Testis (tissue), 3 donors: ENCODE results near the gene E2F3. TPM values are rescaled to one million over a fixed set of nuclear protein-coding genes. Genes with fewer than 3 reads are reported as not detected.

Experiments used
- DNase-seq: peaks from one replicate; pipeline ENCODE4 v3.0.0-alpha.2; 2019
- H3K27ac ChIP-seq, 2 donors: fragments of 200-600 bp; sonication (generic); one replicate each; pipeline ENCODE4 v1.5.1; 2019
- H3K27me3 ChIP-seq: fragments of 200-600 bp; sonication (generic); one replicate; pipeline ENCODE4 v1.5.1; 2019
- H3K36me3 ChIP-seq: fragments of 200-600 bp; sonication (generic); one replicate; pipeline ENCODE4 v1.5.1; 2017; ENCODE audit warnings: low read depth; ENCODE audit errors: missing control alignments
- H3K4me1 ChIP-seq: fragments of 200-600 bp; sonication (generic); one replicate; pipeline ENCODE4 v1.5.1; 2019
- H3K4me3 ChIP-seq, 2 donors: fragments of 200-600 bp; sonication (generic); one replicate each; pipeline ENCODE4 v1.5.1; 2017 to 2019
- H3K9me3 ChIP-seq: fragments of 200-600 bp; sonication (generic); one replicate; pipeline ENCODE4 v1.5.1; 2017
- POLR2A ChIP-seq: fragments of 450-650 bp; IDR thresholded peaks from one replicate; pipeline ENCODE4 v1.6.1; 2017; ENCODE audit warnings: antibody characterized with exemption, mild to moderate bottlenecking, moderate library complexity
- WGBS, 2 donors: methylation state at CpG; one replicate each; pipeline ENCODE4 v1.1.5; 2018; 5-methylcytosine and 5-hydroxymethylcytosine counted together
- intact Hi-C: fragments of 100-400 bp; cut with DNase I; formaldehyde crosslinking; loops from one replicate; pipeline ENCODE4 v1.15.1; 2023; ENCODE audit warnings: low total_unique reads
- polyA plus RNA-seq: library from polyadenylated mRNA; stranded (reverse); fragments of 350-450 nt; fragmentation: Illumina TruSeq; extraction: RNeasy Lipid Tissue Mini Kit (QIAGEN cat#74804); gene quantifications from one replicate; pipeline ENCODE4 v1.2.3, GENCODE V29; 2014; ENCODE audit warnings: low read depth, low replicate concordance; ENCODE audit not compliant: insufficient read depth
- total RNA-seq, 2 donors: library from RNA; depleted of rRNA; stranded (reverse); fragments of >200 nt; gene quantifications; one replicate each; pipeline ENCODE4 v1.2.3, GENCODE V29; 2016
- TF ChIP-seq, protein P1 (sequence below), 3 experiments: fragments of 450-650 bp in 2 of 3; fragments of 200-600 bp in 1 of 3; sonication (generic) in 1 of 3; IDR thresholded peaks; one replicate each; pipeline ENCODE4 v1.5.1; 2016 to 2019; ENCODE audit warnings: antibody characterized with exemption in 3 of 3, mild to moderate bottlenecking in 2 of 3, moderate library complexity in 1 of 3

Gene E2F3
- total and polyA plus RNA-seq, 3 donors from 2014 or later: 7.4 to 8.7 (median 8.0) TPM

DNA sequence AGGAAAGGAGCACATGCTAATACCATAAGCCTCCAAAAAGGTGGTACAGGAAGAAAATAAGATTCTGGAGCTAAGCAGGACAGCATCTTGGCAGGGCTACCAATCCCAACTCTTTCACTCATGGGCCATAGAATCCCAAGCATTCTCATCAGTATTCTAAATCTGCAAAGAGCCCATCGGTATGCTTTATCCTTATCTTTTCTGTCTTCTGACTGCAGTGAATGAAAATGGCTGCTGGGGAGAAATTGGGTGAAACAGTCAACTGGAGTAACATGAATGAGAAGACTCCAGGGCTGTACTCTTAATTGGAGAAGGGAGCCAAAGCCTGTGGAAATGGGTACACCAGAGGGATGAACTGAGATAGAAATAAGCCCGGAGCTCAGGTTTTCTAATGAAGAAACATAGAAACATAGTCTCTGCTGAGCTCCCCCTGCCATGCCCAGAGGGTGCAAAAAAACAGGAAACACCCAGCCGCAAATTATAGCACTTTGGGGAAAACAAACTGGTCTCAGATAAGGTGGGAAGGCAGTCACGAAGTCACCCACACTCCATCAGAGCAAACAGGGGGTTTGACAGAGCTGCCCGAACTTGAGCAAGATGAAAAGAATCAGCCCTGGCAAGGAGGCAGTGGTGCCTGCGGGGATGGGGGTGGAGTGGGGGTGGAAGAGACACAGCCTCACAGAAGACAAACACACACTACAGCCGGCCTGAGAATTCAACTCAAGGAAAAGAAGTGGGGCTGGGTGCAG lies 35.4 kb upstream of the E2F3 start:
- WGBS, 2 donors: 57 to 60% methylated on average over 7 of the region's 7 CpGs
- no peaks in the 10 kb centered on the region for H3K36me3 ChIP-seq
- H3K9me3 ChIP-seq: no peaks in the 10 kb centered on the region
- no peak for DNase-seq
- no peaks in the 10 kb centered on the region for H3K4me1 ChIP-seq
- TF ChIP-seq, protein P1, sequence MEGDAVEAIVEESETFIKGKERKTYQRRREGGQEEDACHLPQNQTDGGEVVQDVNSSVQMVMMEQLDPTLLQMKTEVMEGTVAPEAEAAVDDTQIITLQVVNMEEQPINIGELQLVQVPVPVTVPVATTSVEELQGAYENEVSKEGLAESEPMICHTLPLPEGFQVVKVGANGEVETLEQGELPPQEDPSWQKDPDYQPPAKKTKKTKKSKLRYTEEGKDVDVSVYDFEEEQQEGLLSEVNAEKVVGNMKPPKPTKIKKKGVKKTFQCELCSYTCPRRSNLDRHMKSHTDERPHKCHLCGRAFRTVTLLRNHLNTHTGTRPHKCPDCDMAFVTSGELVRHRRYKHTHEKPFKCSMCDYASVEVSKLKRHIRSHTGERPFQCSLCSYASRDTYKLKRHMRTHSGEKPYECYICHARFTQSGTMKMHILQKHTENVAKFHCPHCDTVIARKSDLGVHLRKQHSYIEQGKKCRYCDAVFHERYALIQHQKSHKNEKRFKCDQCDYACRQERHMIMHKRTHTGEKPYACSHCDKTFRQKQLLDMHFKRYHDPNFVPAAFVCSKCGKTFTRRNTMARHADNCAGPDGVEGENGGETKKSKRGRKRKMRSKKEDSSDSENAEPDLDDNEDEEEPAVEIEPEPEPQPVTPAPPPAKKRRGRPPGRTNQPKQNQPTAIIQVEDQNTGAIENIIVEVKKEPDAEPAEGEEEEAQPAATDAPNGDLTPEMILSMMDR (IDR thresholded peaks at IDR 0.05): no peak
- no peak for TF ChIP-seq POLR2A
- H3K4me3 ChIP-seq: no peak overlapping the region
- intact Hi-C loops: no loop called here
- no peak overlapping the region for H3K27ac ChIP-seq
- no peaks in the 10 kb centered on the region for H3K27me3 ChIP-seq

DNA sequence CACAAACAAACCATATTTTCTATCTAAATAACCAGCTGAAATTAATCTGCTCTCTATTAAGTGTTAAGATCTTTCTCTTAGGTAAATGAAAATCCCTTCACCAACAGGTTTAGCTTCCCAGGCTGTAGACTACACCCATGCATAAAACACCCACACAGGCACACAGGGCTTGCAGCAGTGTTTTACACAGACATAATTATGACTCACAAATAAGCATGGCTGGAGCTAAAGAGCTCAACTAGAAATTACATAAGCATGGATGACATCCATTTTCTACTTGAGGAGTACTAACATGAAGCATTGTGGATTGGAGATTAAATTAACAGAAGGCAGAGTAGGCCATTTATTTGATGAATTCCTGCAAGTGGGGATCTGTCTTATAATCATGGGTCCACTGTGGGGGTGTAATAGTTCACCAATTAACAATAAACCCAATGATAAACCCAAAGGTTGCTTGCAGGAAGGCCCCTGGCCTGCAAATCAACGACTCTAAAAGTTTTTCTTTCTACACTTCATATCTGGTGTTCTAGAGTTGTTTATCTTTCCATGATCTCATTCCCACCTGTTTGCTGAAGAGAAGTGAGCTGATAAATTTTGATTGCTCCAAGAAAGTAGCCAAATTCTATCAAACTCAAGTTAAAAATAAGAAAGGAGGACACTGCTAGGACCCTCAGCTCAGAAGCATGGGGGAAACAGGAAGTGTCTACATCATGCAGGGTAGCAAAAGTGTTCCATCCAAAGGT lies 33.8 kb upstream of the E2F3 start:
- Histone ChIP-seq H3K4me1 (no peaks in the 10 kb centered on the region), H3K4me3 (no peak overlapping the region), H3K27ac (no peak overlapping the region), H3K9me3 (no peaks in the 10 kb centered on the region), H3K27me3 (no peaks in the 10 kb centered on the region), H3K36me3 (no peaks in the 10 kb centered on the region)
- TF ChIP-seq, protein P1 (IDR thresholded peaks at IDR 0.05): no peak
- no peak for TF ChIP-seq POLR2A
- intact Hi-C loops: no loop called here
- DNase-seq: no peak
- WGBS, 2 donors: 69 to 81% methylated on average over 1 of the region's 1 CpG

- WGBS, 2 donors: 91 to 96% methylated on average over 2 of the region's 2 CpGs
- no peak for TF ChIP-seq POLR2A
- TF ChIP-seq, protein P1 (IDR thresholded peaks at IDR 0.05): no peak
- Histone ChIP-seq H3K36me3 (no peaks in the 10 kb centered on the region), H3K4me3 (no peak overlapping the region), H3K27me3 (no peaks in the 10 kb centered on the region), H3K9me3 (no peaks in the 10 kb centered on the region), H3K27ac (no peak overlapping the region), H3K4me1 (no peaks in the 10 kb centered on the region)
- no peak for DNase-seq
- intact Hi-C loops: no loop called here
Measured at GRCh38 chr6:20370393-20370792, 31.3 kb upstream of the E2F3 start.

DNA sequence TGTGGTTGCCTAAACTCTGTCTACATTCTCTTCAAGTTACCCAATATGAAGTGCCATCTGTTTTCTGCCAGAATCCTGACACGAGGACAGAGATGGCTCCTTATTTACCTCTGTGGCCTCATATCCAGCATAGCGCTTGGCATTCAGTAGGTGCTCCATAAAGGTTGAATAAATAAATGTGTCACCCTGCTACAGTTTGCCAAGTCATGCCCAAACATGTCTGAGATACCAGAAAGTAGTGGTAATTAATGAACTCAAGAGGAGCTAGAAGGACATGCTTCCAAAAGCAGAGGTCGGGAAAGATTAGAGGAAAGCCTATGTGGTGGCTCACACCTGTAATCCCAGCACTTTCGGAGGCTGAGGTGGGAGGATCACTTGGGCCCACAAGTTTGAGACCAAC lies 30.9 kb upstream of the E2F3 start:
- no peaks in the 10 kb centered on the region for H3K27me3 ChIP-seq
- TF ChIP-seq, protein P1 (IDR thresholded peaks at IDR 0.05): no peak
- no peak for TF ChIP-seq POLR2A
- H3K9me3 ChIP-seq: no peaks in the 10 kb centered on the region
- no peak for DNase-seq
- no peak overlapping the region for H3K4me3 ChIP-seq
- WGBS, 2 donors: 94 to 97% methylated on average over 4 of the region's 4 CpGs
- intact Hi-C loops: no loop called here
- no peaks in the 10 kb centered on the region for H3K4me1 ChIP-seq
- H3K27ac ChIP-seq: no peak overlapping the region
- H3K36me3 ChIP-seq: no peaks in the 10 kb centered on the region
